PFSK-1 (cell line): ENCODE results near the gene ABI3BP.

ENCODE experiments used
- FOXP2 ChIP-seq: optimal IDR thresholded peaks from 2 replicates; pipeline ENCODE3; 2011; ENCODE audit warnings: borderline replicate concordance, control low read depth, inconsistent platforms; ENCODE audit not compliant: insufficient read depth; ENCODE audit errors: extremely low read length, extremely low read depth
- POLR2AphosphoS5 ChIP-seq: IDR thresholded peaks from 2 replicates; pipeline ENCODE4 v1.6.1; 2012; ENCODE audit warnings: low read depth, mild to moderate bottlenecking, control low read depth, low read length, moderate library complexity
- SIN3A ChIP-seq: IDR thresholded peaks from 2 replicates; pipeline ENCODE4 v1.6.1; 2012; ENCODE audit warnings: mild to moderate bottlenecking, low read length, moderate library complexity, borderline replicate concordance; ENCODE audit not compliant: insufficient read depth
- TAF1 ChIP-seq: IDR thresholded peaks from 2 replicates; pipeline ENCODE4 v1.6.1; 2012; ENCODE audit warnings: low read length, control low read depth, borderline replicate concordance; ENCODE audit not compliant: insufficient read depth
- TF ChIP-seq, protein P1 (sequence below), 2 experiments: IDR thresholded peaks; 2 replicates each; pipeline versions ENCODE4 v1.6.1 to v1.8.0; 2011 to 2012; ENCODE audit warnings: low read depth in 2 of 2, low read length in 2 of 2, control low read depth in 1 of 2, inconsistent platforms in 1 of 2, mild to moderate bottlenecking in 1 of 2, moderate library complexity in 1 of 2; ENCODE audit not compliant: insufficient read depth in 1 of 2

GRCh38 chr3:101036676-101037075 lies 43.5 kb upstream of the ABI3BP start:
- TF ChIP-seq POLR2AphosphoS5, result no peak
- no peak for TF ChIP-seq TAF1
- TF ChIP-seq, protein P1, sequence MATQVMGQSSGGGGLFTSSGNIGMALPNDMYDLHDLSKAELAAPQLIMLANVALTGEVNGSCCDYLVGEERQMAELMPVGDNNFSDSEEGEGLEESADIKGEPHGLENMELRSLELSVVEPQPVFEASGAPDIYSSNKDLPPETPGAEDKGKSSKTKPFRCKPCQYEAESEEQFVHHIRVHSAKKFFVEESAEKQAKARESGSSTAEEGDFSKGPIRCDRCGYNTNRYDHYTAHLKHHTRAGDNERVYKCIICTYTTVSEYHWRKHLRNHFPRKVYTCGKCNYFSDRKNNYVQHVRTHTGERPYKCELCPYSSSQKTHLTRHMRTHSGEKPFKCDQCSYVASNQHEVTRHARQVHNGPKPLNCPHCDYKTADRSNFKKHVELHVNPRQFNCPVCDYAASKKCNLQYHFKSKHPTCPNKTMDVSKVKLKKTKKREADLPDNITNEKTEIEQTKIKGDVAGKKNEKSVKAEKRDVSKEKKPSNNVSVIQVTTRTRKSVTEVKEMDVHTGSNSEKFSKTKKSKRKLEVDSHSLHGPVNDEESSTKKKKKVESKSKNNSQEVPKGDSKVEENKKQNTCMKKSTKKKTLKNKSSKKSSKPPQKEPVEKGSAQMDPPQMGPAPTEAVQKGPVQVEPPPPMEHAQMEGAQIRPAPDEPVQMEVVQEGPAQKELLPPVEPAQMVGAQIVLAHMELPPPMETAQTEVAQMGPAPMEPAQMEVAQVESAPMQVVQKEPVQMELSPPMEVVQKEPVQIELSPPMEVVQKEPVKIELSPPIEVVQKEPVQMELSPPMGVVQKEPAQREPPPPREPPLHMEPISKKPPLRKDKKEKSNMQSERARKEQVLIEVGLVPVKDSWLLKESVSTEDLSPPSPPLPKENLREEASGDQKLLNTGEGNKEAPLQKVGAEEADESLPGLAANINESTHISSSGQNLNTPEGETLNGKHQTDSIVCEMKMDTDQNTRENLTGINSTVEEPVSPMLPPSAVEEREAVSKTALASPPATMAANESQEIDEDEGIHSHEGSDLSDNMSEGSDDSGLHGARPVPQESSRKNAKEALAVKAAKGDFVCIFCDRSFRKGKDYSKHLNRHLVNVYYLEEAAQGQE (IDR thresholded peaks at IDR 0.05; ENCODE audit: insufficient read depth in 1 of 2, low read depth in 2 of 2, low read length in 2 of 2), result no peak
- no peak for TF ChIP-seq SIN3A
- no peak for TF ChIP-seq FOXP2
